A549 (cell line): ENCODE measurements around the gene MYO7A. TPM values are rescaled to one million over a fixed set of nuclear protein-coding genes. Genes with fewer than 3 reads are reported as not detected.

Source experiments
- ATAC-seq, 2 experiments: fragments of 200-7000 bp in 1 of 2; fragments of >200 bp in 1 of 2; cut with Nextera tagmentation in 1 of 2; cut with Tn5 transposase in 1 of 2; 3 replicates each; pipeline versions ENCODE4 v1.8.0 to v1.9.1; 2018 to 2020; ENCODE audit warnings: mild to moderate bottlenecking in 1 of 2, moderate library complexity in 1 of 2
- CTCF ChIA-PET: fragments of 300-600 bp; sonication (Branson Sonifier 250); formaldehyde crosslinking; extraction: SDS; loops from one replicate; lab custom pipeline; 2021; ENCODE audit warnings: antibody characterized with exemption, inconsistent platforms; lab: Yijun Ruan, JAX
- POLR2A ChIA-PET: fragments of 350-600 bp; formaldehyde crosslinking; extraction: SDS; loops from one replicate; lab custom pipeline; 2021; ENCODE audit warnings: antibody characterized with exemption, inconsistent platforms; lab: Yijun Ruan, JAX
- DNase-seq, 2 experiments: peaks; one replicate each; pipeline versions ENCODE4 v3.0.0 to v3.0.0-alpha.2; 2011 to 2016; ENCODE audit warnings: low read depth in 1 of 2, low spot score in 1 of 2
- FAIRE-seq: peaks from 2 replicates; lab custom pipeline; 2011; peaks lifted over from hg19 to GRCh38; lab: Jason Lieb, UNC
- H3K27ac ChIP-seq, 2 experiments: fragments of >200 bp; sonication (Bioruptor Twin); formaldehyde crosslinking; 3 replicates each; pipeline ENCODE4 v1.5.1; 2016 to 2017
- H3K4me1 ChIP-seq: fragments of >200 bp; sonication (Bioruptor Twin); formaldehyde crosslinking; 3 replicates; pipeline ENCODE4 v1.6.1; 2016
- H3K4me2 ChIP-seq: fragments of >200 bp; sonication (Bioruptor Twin); formaldehyde crosslinking; 3 replicates; pipeline ENCODE4 v1.6.1; 2016
- H3K4me3 ChIP-seq: fragments of >200 bp; sonication (Bioruptor Twin); formaldehyde crosslinking; 3 replicates; pipeline ENCODE4 v1.5.1; 2016
- H3K9me3 ChIP-seq: fragments of >200 bp; sonication (Bioruptor Twin); formaldehyde crosslinking; 3 replicates; pipeline ENCODE4 v1.6.1; 2016
- CBX2 ChIP-seq: fragments of 200-600 bp; sonication (generic); IDR thresholded peaks from 2 replicates; pipeline ENCODE4 v1.6.1; 2016; ENCODE audit warnings: low read depth, mild to moderate bottlenecking, borderline replicate concordance
- CEBPB ChIP-seq, 2 experiments: fragments of >200 bp in 1 of 2; sonication (Bioruptor Twin) in 1 of 2; formaldehyde crosslinking in 1 of 2; IDR thresholded peaks; 2 replicates each; pipeline ENCODE4 v1.6.1; 2012 to 2016
- CTCF ChIP-seq: fragments of >200 bp; sonication (Bioruptor Twin); formaldehyde crosslinking; IDR thresholded peaks from 3 replicates; pipeline ENCODE4 v1.5.1; 2016
- E2F6 ChIP-seq: IDR thresholded peaks from 2 replicates; pipeline ENCODE4 v1.6.1; 2012; ENCODE audit warnings: low read depth, borderline replicate concordance
- EHF ChIP-seq: fragments of 250-450 bp; sonication (Bioruptor Pico); IDR thresholded peaks from 2 replicates; pipeline ENCODE4 v1.5.0; 2020; ENCODE audit warnings: mild to moderate bottlenecking
- EHMT2 ChIP-seq: fragments of 200-600 bp; sonication (generic); IDR thresholded peaks from 2 replicates; pipeline ENCODE4 v1.6.1; 2016; ENCODE audit warnings: antibody characterized with exemption, low read depth, mild to moderate bottlenecking, moderate library complexity
- GATA3 ChIP-seq: IDR thresholded peaks from 2 replicates; pipeline ENCODE4 v1.6.1; 2012; ENCODE audit warnings: borderline replicate concordance
- HEYL ChIP-seq: fragments of 250-450 bp; sonication (Bioruptor Pico); IDR thresholded peaks from 2 replicates; pipeline ENCODE4 v1.8.0; 2021; ENCODE audit warnings: mild to moderate bottlenecking, moderate library complexity
- HMGXB4 ChIP-seq: fragments of 250-450 bp; sonication (Bioruptor Pico); IDR thresholded peaks from 2 replicates; pipeline ENCODE4 v1.5.0; 2021; ENCODE audit warnings: mild to moderate bottlenecking, moderate library complexity, borderline replicate concordance
- HOXB5 ChIP-seq: fragments of 250-450 bp; sonication (Bioruptor Pico); IDR thresholded peaks from 2 replicates; pipeline ENCODE4 v1.5.0; 2020; ENCODE audit warnings: mild to moderate bottlenecking, moderate library complexity
- JUN ChIP-seq, 2 experiments: fragments of >200 bp; sonication (Bioruptor Twin); formaldehyde crosslinking; IDR thresholded peaks; 2 replicates in 1 of 2; 3 replicates in 1 of 2; pipeline ENCODE4 v1.6.1; 2016 to 2017
- JUNB ChIP-seq: fragments of >200 bp; sonication (Bioruptor Twin); formaldehyde crosslinking; IDR thresholded peaks from 2 replicates; pipeline ENCODE4 v1.6.1; 2016
- KDM1A ChIP-seq: fragments of 200-600 bp; sonication (generic); IDR thresholded peaks from 2 replicates; pipeline ENCODE4 v1.6.1; 2016; ENCODE audit warnings: low read depth, mild to moderate bottlenecking
- MAFK ChIP-seq: fragments of 450-650 bp; IDR thresholded peaks from 2 replicates; pipeline ENCODE4 v1.6.1; 2014; ENCODE audit not compliant: partially characterized antibody
- MAX ChIP-seq: IDR thresholded peaks from 2 replicates; pipeline ENCODE4 v1.6.1; 2012
- NFE2L2 ChIP-seq: fragments of 150-350 bp; conservative IDR thresholded peaks from 2 replicates; pipeline ENCODE4 v1.6.1; 2014; ENCODE audit warnings: low read length
- PBX3 ChIP-seq: IDR thresholded peaks from 2 replicates; pipeline ENCODE4 v1.6.1; 2012
- POLR2AphosphoS2 ChIP-seq: conservative IDR thresholded peaks from 2 replicates; pipeline ENCODE4 v1.6.1; 2012; ENCODE audit warnings: low read length, improper control_type of control experiment, inconsistent platforms
- RAD21 ChIP-seq, 2 experiments: fragments of >200 bp in 1 of 2; sonication (Bioruptor Twin) in 1 of 2; formaldehyde crosslinking in 1 of 2; IDR thresholded peaks in 1 of 2; conservative IDR thresholded peaks in 1 of 2; 2 replicates in 1 of 2; 3 replicates in 1 of 2; pipeline ENCODE4 v1.6.1; 2012 to 2018; ENCODE audit warnings: inconsistent platforms in 1 of 2
- RCOR1 ChIP-seq: fragments of 150-350 bp; IDR thresholded peaks from 2 replicates; pipeline ENCODE4 v1.6.1; 2014; ENCODE audit warnings: antibody characterized with exemption, low read length, low read depth
- RFX5 ChIP-seq: fragments of 450-650 bp; IDR thresholded peaks from 2 replicates; pipeline ENCODE4 v1.7.1; 2014; ENCODE audit warnings: antibody characterized with exemption, mild to moderate bottlenecking, moderate library complexity
- RNF2 ChIP-seq: fragments of 200-600 bp; sonication (generic); IDR thresholded peaks from 2 replicates; pipeline ENCODE4 v1.6.1; 2016; ENCODE audit warnings: low read depth, mild to moderate bottlenecking, antibody characterized with exemption, moderate library complexity, borderline replicate concordance
- SREBF2 ChIP-seq: fragments of 450-650 bp; IDR thresholded peaks from 2 replicates; pipeline ENCODE4 v1.6.1; 2014; ENCODE audit warnings: mild to moderate bottlenecking, moderate library complexity
- TFCP2L1 ChIP-seq: fragments of 250-450 bp; sonication (Bioruptor Pico); IDR thresholded peaks from 2 replicates; pipeline ENCODE4 v1.5.0; 2021; ENCODE audit warnings: mild to moderate bottlenecking
- WGBS: methylation state at CpG from one replicate; pipeline ENCODE4 v1.1.6; 2017; ENCODE audit errors: missing lambda C conversion rate; 5-methylcytosine and 5-hydroxymethylcytosine counted together
- polyA plus RNA-seq, 4 experiments: library from polyadenylated mRNA; depleted of rRNA in 3 of 4; stranded (reverse); fragments of >200 nt; fragmentation: RNase III in 1 of 4; extraction: RNeasy Plus Mini Kit Qiagen cat#74134 plus additional on column Dnase treatment in 1 of 4; gene quantifications; 2 replicates in 3 of 4; 3 replicates in 1 of 4; pipeline ENCODE4 v1.2.3, GENCODE V29; 2011 to 2017

The MYO7A gene
- polyA plus RNA-seq, 2 of the 4 experiments (the other 2 are of a cell fraction), result 1.7 to 2.1 TPM

- DNase-seq (peak; percentile 23 to 69), FAIRE-seq (no peak), ATAC-seq (peak; percentile 45 to 77; a peak in 3 of 6 replicates)
- Histone ChIP-seq H3K9me3 (no peaks in the 10 kb centered on the region), H3K27ac (no peak overlapping the region), H3K4me3 (no peak overlapping the region), H3K4me1 (peaks cover 14% of the 10 kb centered on the region), H3K4me2 (no peak overlapping the region)
- POLR2A ChIA-PET, result no interaction called here
- CTCF ChIA-PET, result interaction anchor here (0.7 to 23.6 kb wide), 16 partner anchors 8 to 433 kb away, joined by 3 to 290 read pairs (median 7); partner anchors contain the start of genes MYO7A and OMP
- no peak for TF ChIP-seq HMGXB4 (CRISPR knock-in tag)
- WGBS, result 90% methylated on average over 16 of the region's 16 CpGs
Measured at GRCh38 chr11:77115181-77115611, 12.8 kb upstream of the MYO7A start.

GRCh38 chr11:77115956-77116355 is 12.1 kb upstream of the MYO7A start:
- Histone ChIP-seq H3K4me2 (no peak overlapping the region), H3K4me1 (peaks cover 7% of the 10 kb centered on the region; the same call in 2 of the 3 replicates), H3K9me3 (no peaks in the 10 kb centered on the region), H3K4me3 (no peak overlapping the region)
- 82% methylated on average over 15 of the region's 15 CpGs for WGBS
- CTCF ChIA-PET, result interaction anchor here (0.8 to 23.6 kb wide), 12 partner anchors 11 to 432 kb away, joined by 3 to 290 read pairs (median 7); partner anchors contain the start of genes MYO7A and OMP
- FAIRE-seq (no peak), DNase-seq (no peak)
- TF ChIP-seq RNF2, result no peak
- TF ChIP-seq RFX5, result no peak
- TF ChIP-seq MAX, result no peak
- no peak for TF ChIP-seq NFE2L2
- no peak for TF ChIP-seq MAFK
- TF ChIP-seq JUNB, result no peak
- no peak for TF ChIP-seq JUN (IDR thresholded peaks at IDR 0.05)
- no peak for TF ChIP-seq E2F6
- no peak for TF ChIP-seq PBX3
- TF ChIP-seq HMGXB4 (CRISPR knock-in tag), result no peak
- no peak for TF ChIP-seq RAD21 (conservative IDR thresholded peaks at IDR 0.05 in 1 of 2, IDR thresholded peaks at IDR 0.05 in 1 of 2)
- no peak for TF ChIP-seq CEBPB (IDR thresholded peaks at IDR 0.05)
- TF ChIP-seq POLR2AphosphoS2, result no peak
- TF ChIP-seq, all 56 proteins: peak for 0
- POLR2A ChIA-PET, result no interaction called here
- H3K27ac ChIP-seq, result no peak overlapping the region
- no peak for ATAC-seq

- Histone ChIP-seq H3K27ac (no peak overlapping the region), H3K4me3 (no peak overlapping the region), H3K4me1 (peaks cover 4% of the 10 kb centered on the region; the same call in 1 of the 3 replicates), H3K9me3 (no peaks in the 10 kb centered on the region), H3K4me2 (no peak overlapping the region)
- 66% methylated on average over 7 of the region's 7 CpGs for WGBS
- DNase-seq (no peak), FAIRE-seq (no peak), ATAC-seq (no peak)
- ChIA-PET POLR2A (no interaction called here), CTCF (interaction anchor here (1.1 to 23.6 kb wide), 8 partner anchors 10 to 431 kb away, joined by 3 to 290 read pairs (median 4); partner anchors contain the start of gene MYO7A)
- TF ChIP-seq PBX3 (no peak), GATA3 (no peak), EHMT2 (no peak), HEYL (CRISPR knock-in tag) (no peak), JUNB (no peak), KDM1A (no peak), TFCP2L1 (CRISPR knock-in tag) (no peak), RCOR1 (no peak), CTCF (no peak), SREBF2 (no peak), CBX2 (no peak), EHF (CRISPR knock-in tag) (no peak), HOXB5 (CRISPR knock-in tag) (no peak)
Measured at GRCh38 chr11:77117492-77117891, 10.6 kb upstream of the MYO7A start.
